ENCODE data around the gene PROK2. TPM values are rescaled to one million over a fixed set of nuclear protein-coding genes. Genes with fewer than 3 reads are reported as not detected.

The PROK2 gene
- total and polyA plus RNA-seq, 7 donors: 0.42 to 3.9 (median 1.2) TPM; not detected in 4

DNA sequence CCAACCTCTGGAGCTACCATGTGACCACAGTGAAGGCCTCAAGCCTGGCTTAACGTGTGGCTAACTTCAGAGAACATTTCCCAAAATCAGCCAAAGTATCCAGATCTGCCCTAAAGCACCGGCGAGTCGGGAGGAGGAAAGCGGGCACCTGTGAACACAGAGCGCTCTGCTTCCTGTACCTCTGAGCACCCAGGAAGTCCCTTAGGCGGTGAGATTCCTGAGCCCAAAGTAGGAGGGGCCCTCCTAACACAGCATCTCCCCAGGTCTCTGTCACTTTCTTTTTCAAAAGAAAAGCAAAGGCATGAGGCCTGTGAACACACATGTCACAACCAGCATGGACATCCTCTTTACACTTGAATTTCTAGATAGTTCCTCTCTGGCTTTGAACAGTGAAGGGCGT is 58.8 kb downstream of the PROK2 start:
- H3K36me3 ChIP-seq: no peaks in the 10 kb centered on the region
- peaks cover 2 to 30% (median 19%) of the 10 kb centered on the region in 4 donors for H3K4me1 ChIP-seq
- no peaks in the 10 kb centered on the region for H3K27me3 ChIP-seq
- DNase-seq: no peak
- 71 to 89% methylated on average over 8 of the region's 8 CpGs for WGBS, 2 donors
- H3K4me3 ChIP-seq: peak overlapping the region in 1 of 4 donors; percentile 94
- TF ChIP-seq POLR2A (IDR thresholded peaks at IDR 0.05) (no peak), CTCF (IDR thresholded peaks at IDR 0.05) (no peak), POLR2AphosphoS5 (IDR thresholded peaks at IDR 0.05) (no peak), EP300 (IDR thresholded peaks at IDR 0.05) (no peak)
- peak overlapping the region in 3 of 4 donors; percentile 75 to 83 (median 78) for H3K27ac ChIP-seq
- no peaks in the 10 kb centered on the region for H3K9me3 ChIP-seq
- intact Hi-C loops (cut with DNase I): loop anchor here (10.0 kb wide), 1 partner anchor 1359 kb away; no protein-coding TSS in a partner anchor

GRCh38 chr3:71725271-71725991 is 59.5 kb downstream of the PROK2 start, which contains the start of gene EIF4E3:
Gene EIF4E3, minus strand, starts transcription at chr3:71725402. Its CDS starts 35 bp downstream, at chr3:71725367.
- WGBS, 2 donors: 3 to 4% methylated on average over 80 of the region's 80 CpGs
- peak; percentile 70 for DNase-seq

GRCh38 chr3:71724584-71725270 is 60.2 kb downstream of the PROK2 start:
- TF ChIP-seq POLR2AphosphoS5 (IDR thresholded peaks at IDR 0.05): peak in 2 of 4 donors; percentile 7 to 31
- no peak for TF ChIP-seq CTCF (IDR thresholded peaks at IDR 0.05)
- Histone ChIP-seq H3K9me3 (no peaks in the 10 kb centered on the region), H3K27me3 (no peaks in the 10 kb centered on the region), H3K4me1 (peaks cover 2 to 30% (median 18%) of the 10 kb centered on the region in 4 donors), H3K36me3 (no peaks in the 10 kb centered on the region), H3K4me3 (peak overlapping the region; percentile 65 to 94 (median 72)), H3K27ac (peak overlapping the region; percentile 66 to 81 (median 80))
- peak; percentile 73 for DNase-seq
- WGBS, 2 donors: 0% methylated on average over 73 of the region's 73 CpGs
- intact Hi-C loops (cut with DNase I): loop anchor here (10.0 kb wide), 1 partner anchor 1360 kb away; no protein-coding TSS in a partner anchor

More at GRCh38 chr3:71725271-71725991, 59.5 kb downstream of the PROK2 start, which contains the start of gene EIF4E3:
- H3K27ac ChIP-seq: peak within 1 kb of the TSS; percentile 74 to 83 (median 80)
- H3K9me3 ChIP-seq: no peaks in the 10 kb centered on the region
- intact Hi-C loops (cut with DNase I): loop anchor here (10.0 kb wide), 1 partner anchor 1359 kb away; no protein-coding TSS in a partner anchor
- H3K4me1 ChIP-seq: peaks cover 2 to 30% (median 19%) of the 10 kb centered on the region in 4 donors
- peak within 1 kb of the TSS; percentile 65 to 94 (median 72) for H3K4me3 ChIP-seq
- H3K27me3 ChIP-seq: no peaks in the 10 kb centered on the region
- no peaks in the 10 kb centered on the region for H3K36me3 ChIP-seq
- no peak for TF ChIP-seq CTCF (IDR thresholded peaks at IDR 0.05)
- TF ChIP-seq EP300 (IDR thresholded peaks at IDR 0.05): no peak
- TF ChIP-seq POLR2AphosphoS5 (IDR thresholded peaks at IDR 0.05): peak in 2 of 4 donors; percentile 21 to 25

GRCh38 chr3:71724171-71724453 is 60.8 kb downstream of the PROK2 start:
- no peak for TF ChIP-seq CTCF (IDR thresholded peaks at IDR 0.05)
- no peak for TF ChIP-seq POLR2A (IDR thresholded peaks at IDR 0.05)
- TF ChIP-seq POLR2AphosphoS5 (IDR thresholded peaks at IDR 0.05): no peak
- no peak for TF ChIP-seq EP300 (IDR thresholded peaks at IDR 0.05)
- intact Hi-C loops (cut with DNase I): loop anchor here (10.0 kb wide), 1 partner anchor 1361 kb away; no protein-coding TSS in a partner anchor
- DNase-seq: no peak
- Histone ChIP-seq H3K9me3 (no peaks in the 10 kb centered on the region), H3K36me3 (no peaks in the 10 kb centered on the region), H3K27ac (peak overlapping the region; percentile 66 to 81 (median 80)), H3K27me3 (no peaks in the 10 kb centered on the region), H3K4me1 (peaks cover 2 to 30% (median 17%) of the 10 kb centered on the region in 4 donors), H3K4me3 (peak overlapping the region; percentile 65 to 94 (median 72))

Data from sigmoid colon (tissue), 7 donors.